Hematopoietic multipotent progenitor cell treated with erythropoietin and hydrocortisone succinate and interleukin-3 and kit ligand, for 17 days (in vitro differentiated cells): ENCODE data around the gene TMEM147.

Experiments
- DNase-seq: peaks from one replicate; pipeline ENCODE4 v3.0.0-alpha.2; 2015; ENCODE audit warnings: low spot score

The TMEM147 gene

GRCh38 chr19:35519291-35519690 lies 26.1 kb upstream of the TMEM147 start:
- DNase-seq: no peak

DNA sequence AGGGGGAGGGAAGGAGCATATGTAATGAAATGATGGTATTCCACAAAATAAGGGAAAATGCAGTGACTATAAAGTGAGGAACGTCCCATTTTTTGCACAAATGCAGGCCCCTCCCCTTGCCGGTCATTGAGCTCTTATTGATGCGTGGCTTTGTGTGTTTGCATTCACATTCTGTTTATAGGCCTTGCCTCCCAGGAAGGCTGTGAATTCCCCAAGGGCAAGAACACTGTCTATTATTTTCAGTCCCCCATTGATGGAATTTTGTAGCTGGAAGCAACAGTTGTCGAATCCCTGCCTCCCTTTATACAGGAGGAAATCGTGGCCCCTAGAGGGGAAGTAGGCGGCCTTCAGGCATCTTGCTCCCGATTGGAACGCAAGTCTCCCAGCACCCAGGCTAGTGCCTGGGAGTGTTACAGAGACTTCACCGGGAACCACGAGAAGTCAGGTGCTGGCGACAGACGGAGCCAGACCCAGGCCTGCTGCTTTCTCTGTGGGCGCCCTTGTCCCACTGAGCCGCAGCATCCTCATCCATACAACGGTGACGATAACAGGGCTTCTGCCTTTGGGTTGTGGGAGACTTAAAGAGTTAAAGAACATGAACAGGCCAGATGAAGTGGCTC lies 24.2 kb upstream of the TMEM147 start:
- DNase-seq: no peak

- DNase-seq: no peak
Measured at GRCh38 chr19:35522745-35523327, 22.6 kb upstream of the TMEM147 start.

DNA sequence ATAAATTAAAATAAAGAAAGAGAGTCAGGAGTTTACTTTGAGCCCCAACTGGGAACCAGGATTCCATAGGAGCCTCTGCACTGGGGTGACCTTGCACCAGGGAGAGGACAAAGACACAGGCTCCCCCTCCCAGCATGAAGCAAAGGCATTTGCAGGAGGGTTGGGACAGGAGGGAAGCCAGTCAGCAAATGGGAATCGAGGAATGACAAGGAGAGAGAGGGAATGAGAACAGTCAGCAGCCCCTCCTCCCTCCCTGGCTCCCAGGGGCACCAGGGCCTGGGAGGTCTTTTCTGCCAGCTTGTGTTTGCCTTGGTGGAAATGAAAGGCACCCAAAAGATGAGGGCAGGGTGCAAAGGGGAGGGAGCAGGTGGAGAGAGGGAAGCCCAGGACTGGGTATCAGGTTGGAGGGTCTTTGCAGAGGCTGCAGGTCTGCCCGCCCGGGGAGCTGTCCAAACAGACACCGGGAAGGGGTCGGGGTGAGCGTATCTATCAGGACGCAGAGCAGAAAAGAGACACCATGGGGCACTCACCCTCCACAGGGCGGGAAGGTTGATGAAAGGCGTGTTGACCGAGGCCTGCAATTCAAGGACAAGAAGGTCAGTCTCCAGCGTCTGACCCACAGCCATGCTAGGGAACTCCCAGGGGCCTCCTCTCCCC lies 21.1 kb upstream of the TMEM147 start:
- DNase-seq: no peak

GRCh38 chr19:35525873-35526272 lies 19.6 kb upstream of the TMEM147 start:
- no peak for DNase-seq

DNA sequence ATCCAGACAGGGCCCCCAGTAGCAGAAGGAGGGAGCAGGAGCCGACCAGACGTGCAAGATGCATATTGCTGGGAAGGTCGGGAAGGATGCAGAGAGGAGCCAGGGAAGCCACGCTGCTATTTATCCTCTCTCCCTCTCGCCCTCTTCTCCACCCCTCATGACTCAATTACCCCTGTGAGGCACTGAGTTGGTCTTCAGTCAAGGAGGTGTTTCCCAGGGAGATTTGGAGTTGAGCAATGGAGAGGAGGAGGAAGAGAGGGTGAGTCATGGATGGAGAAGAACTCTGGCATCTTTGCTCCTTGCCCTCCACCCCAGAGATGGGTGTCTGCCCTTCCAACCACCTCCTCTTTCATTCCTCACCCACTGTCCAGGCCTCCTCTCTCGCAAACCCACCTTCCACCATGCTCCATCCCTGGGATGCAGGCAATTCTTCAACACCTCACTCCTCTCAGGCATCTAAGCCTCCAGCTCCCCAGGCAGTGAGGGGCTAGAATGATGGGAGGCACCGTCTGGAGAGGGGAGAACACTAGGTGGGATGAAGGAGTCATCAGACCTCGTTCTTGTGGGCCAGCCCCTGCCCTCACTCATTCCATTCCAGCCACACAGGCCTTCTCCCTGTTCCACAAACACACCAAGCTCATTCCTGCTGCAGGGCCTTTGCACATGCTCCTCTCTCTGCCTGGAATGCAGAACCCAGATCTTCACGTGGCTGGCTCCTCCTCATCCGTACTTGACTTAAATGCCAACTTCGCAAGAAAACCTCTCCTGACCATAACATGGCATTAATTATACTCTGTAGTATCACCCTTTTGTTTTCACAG lies 17.0 kb upstream of the TMEM147 start, which contains the start of gene SBSN:
Gene SBSN (minus strand): TSS at position 94 of the 821 bp plus-strand sequence. CDS start 30 bp downstream, at position 64.
- no peak for DNase-seq

- DNase-seq: no peak
Measured at GRCh38 chr19:35529241-35530218, 15.9 kb upstream of the TMEM147 start.

- DNase-seq: no peak
Measured at GRCh38 chr19:35531291-35531690, 14.1 kb upstream of the TMEM147 start.

GRCh38 chr19:35533201-35533821 lies 12.1 kb upstream of the TMEM147 start, which contains the start of gene GAPDHS:
Gene GAPDHS, plus strand, starts transcription at chr19:35533456. Its CDS starts 72 bp downstream, at chr19:35533528.
- no peak for DNase-seq

DNA sequence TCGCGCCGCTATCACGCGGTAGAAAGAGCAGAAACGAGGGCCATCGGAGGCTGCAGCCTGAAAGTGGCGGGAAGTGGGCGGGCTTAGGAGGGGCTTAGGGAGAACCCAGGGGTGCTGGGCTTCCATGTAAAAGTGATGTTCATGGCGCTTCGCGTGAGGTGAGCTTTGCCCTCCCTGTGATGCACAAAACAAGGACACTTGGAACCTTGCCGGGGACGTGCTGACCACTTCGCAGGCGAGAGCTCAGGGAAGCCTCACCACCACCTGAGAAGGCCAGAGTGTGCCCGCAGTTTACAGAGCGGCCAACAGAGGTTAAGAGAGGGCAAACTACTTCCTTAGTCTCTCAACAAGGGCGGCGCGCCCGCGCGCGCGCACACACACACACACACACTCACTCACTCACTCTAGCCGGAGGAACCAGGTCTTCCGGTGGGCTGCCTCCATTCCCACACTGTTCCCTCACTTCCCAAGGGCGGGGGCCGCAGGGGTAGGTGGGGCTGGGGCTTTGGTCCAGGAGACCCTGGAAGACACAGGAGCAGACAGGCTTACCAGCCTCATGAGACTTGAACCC lies 11.5 kb upstream of the TMEM147 start:
- no peak for DNase-seq

DNA sequence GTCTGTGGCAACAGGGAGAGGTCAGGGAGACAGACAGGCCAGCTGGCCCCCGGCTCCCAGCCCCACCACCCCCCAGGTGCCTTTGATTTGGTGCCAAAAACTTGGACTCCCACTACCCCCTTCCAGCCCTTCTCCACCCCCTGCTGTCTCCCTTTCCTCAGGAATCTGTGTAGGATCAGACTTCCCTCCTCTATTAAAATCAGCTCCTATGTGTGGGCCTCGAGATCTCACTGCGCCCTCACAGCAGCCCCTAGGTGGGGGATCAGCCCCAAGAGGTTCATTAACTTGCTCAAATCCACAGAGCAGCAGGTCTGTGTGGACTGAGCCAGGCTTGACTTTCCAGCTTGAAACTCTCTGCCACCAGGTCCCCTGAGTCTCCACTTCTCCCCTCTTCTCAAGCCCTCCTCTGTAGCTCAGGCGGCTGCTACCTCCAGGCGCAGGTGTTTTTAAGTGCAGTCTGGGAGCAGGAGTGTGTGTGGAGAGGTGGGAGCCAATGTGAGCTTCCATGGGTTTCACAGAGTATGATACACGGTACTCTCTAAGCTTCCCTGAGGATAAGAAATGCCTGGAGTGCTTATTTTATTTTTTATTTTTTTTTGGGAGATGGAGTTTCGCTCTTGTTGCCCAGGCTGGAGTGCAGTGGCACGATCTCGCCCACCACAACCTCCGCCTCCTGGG lies 10.5 kb upstream of the TMEM147 start:
- DNase-seq: no peak

- DNase-seq: no peak
Measured at GRCh38 chr19:35539314-35539713, 6.1 kb upstream of the TMEM147 start.

- DNase-seq: no peak
Measured at GRCh38 chr19:35539850-35540249, 5.6 kb upstream of the TMEM147 start.

DNA sequence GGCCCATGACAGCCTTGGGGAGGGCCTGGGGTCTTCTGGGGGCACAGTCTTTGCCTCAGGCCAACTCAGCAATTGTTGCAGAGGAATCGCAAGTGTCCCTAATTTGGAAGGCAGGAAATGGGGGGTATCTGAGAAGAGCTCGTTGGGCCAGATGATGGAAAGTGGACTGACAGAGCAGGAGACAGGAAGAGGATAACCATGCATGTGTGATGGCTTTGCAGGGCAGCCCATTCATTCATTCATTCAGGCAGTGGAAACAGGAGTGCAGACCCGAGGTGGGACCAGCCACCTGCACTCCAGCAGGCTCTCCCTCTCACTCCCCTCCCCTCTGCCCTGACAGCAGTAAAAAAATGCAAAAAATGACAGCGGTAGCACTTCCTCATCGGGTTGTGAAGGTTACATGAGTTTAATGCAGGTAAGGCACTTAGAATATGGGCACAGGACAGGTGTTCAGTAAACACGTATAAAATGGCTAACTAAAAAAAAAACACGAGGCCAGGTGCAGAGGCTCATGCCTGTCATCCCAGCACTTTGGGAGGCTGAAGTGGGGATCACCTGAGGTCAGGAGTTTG lies 5.0 kb upstream of the TMEM147 start:
- DNase-seq: no peak

DNA sequence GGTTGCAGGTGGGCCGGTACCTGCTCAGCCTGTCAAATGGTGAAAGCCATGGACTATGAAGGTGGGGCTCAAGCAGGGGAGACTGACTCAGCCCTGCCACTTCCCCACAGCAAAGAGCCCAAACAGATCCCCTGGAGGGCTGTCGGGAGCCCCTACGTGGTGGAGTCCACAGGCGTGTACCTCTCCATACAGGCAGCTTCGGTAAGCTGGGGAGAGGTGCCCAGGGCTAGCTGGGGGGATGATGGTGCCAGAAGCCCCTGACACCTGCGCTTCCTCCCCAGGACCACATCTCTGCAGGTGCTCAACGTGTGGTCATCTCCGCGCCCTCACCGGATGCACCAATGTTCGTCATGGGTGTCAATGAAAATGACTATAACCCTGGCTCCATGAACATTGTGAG lies 3.2 kb upstream of the TMEM147 start:
- no peak for DNase-seq

- DNase-seq: no peak
Measured at GRCh38 chr19:35543280-35544109, 1.9 kb upstream of the TMEM147 start.

DNA sequence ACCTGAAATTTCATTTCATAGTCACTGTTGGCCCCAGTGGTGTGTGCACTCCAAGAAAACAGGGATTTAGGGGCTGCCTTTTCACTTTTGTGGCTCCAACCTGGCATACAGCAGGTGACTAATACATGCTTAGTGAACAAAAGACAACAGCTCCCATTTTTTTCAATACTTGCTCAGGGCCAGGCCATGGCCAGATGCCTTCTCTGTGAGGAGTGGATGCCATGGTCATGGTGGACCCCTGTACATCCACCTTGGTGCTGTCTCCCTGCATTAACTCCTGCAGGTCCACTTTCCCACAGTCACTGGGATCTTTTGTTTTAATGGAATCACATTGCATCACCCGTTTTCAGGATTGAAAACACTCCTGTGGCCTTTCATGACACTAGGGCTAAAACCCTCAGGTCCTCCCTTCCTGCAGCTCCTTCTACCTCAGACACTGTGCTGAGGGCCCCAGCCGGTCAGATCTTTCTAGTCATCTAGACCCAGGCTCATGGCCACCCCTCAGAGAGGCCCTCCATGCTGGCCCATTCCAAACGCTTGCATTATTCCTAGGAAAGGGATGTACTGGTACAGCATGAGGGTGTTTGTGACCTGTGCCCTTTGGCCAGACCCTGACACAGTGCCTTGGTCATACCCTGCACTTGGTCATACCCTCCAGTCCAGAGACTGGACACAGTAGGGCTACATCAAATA lies 1.2 kb upstream of the TMEM147 start:
- no peak for DNase-seq

- peak; percentile 13 for DNase-seq
Measured at GRCh38 chr19:35545855-35546381, 492 bp downstream of the TMEM147 start.
